PC-9 (cell line): ENCODE data around the gene CBL. TPM values are rescaled to one million over a fixed set of nuclear protein-coding genes. Genes with fewer than 3 reads are reported as not detected.

Experiments used
- BruUV-seq: library from RNA; stranded (reverse); fragments of 400-500 nt; replicated peaks from 2 replicates; lab custom pipeline; 2021; lab: Mats Ljungman, UMichigan
- CTCF ChIA-PET: fragments of 300-600 bp; sonication (Branson Sonifier 250); formaldehyde crosslinking; loops from one replicate; lab custom pipeline; 2022; ENCODE audit warnings: antibody characterized with exemption; lab: Charles Lee
- POLR2A ChIA-PET: fragments of 300-600 bp; sonication (Branson Sonifier 250); formaldehyde crosslinking; loops from one replicate; lab custom pipeline; 2022; ENCODE audit warnings: antibody characterized with exemption; ENCODE audit not compliant: unreplicated experiment; lab: Charles Lee
- DNase-seq, 2 experiments: peaks; one replicate each; pipeline versions ENCODE4 v3.0.0 to v3.0.0-alpha.2; 2015 to 2022; ENCODE audit warnings: mixed read lengths in 1 of 2
- H2AFZ ChIP-seq: fragments of 200-600 bp; sonication (generic); 2 replicates; pipeline ENCODE4 v1.8.1; 2017; ENCODE audit warnings: antibody characterized with exemption
- H3F3A ChIP-seq: fragments of 200-600 bp; sonication (generic); 2 replicates; pipeline ENCODE4 v1.8.1; 2017; ENCODE audit warnings: antibody characterized with exemption, mild to moderate bottlenecking, low read depth; ENCODE audit not compliant: insufficient read depth
- H3K27ac ChIP-seq: fragments of 200-600 bp; sonication (generic); 2 replicates; pipeline ENCODE4 v1.6.1; 2016; ENCODE audit warnings: mixed run types
- H3K27me3 ChIP-seq: fragments of 200-600 bp; sonication (generic); 2 replicates; pipeline ENCODE4 v1.6.1; 2016; ENCODE audit warnings: low read depth, mixed run types; ENCODE audit not compliant: insufficient read depth
- H3K36me3 ChIP-seq: fragments of 200-600 bp; sonication (generic); 2 replicates; pipeline ENCODE4 v1.6.1; 2016; ENCODE audit warnings: low read depth, mixed run types
- H3K4me1 ChIP-seq: fragments of 200-600 bp; sonication (generic); replicated peaks from 2 replicates; pipeline ENCODE4 v1.6.1; 2016; ENCODE audit warnings: mixed run types; ENCODE audit not compliant: insufficient read depth
- H3K4me2 ChIP-seq: fragments of 200-600 bp; sonication (generic); 2 replicates; pipeline ENCODE4 v1.6.1; 2017; ENCODE audit warnings: mixed run types
- H3K4me3 ChIP-seq: fragments of 200-600 bp; sonication (generic); 2 replicates; pipeline ENCODE4 v1.6.1; 2016; ENCODE audit warnings: mixed run types
- H3K79me2 ChIP-seq: fragments of 200-600 bp; sonication (generic); 2 replicates; pipeline ENCODE4 v1.6.1; 2017; ENCODE audit warnings: low read depth, mixed run types
- H3K9me2 ChIP-seq: fragments of 200-600 bp; sonication (generic); 2 replicates; pipeline ENCODE4 v1.8.1; 2017; ENCODE audit warnings: mild to moderate bottlenecking; ENCODE audit not compliant: insufficient read depth
- H3K9me3 ChIP-seq: fragments of 200-600 bp; sonication (generic); 2 replicates; pipeline ENCODE4 v1.8.1; 2016; ENCODE audit warnings: low read depth; ENCODE audit not compliant: insufficient read depth
- H4K20me1 ChIP-seq: fragments of 200-600 bp; sonication (generic); 2 replicates; pipeline ENCODE4 v1.8.1; 2017; ENCODE audit not compliant: insufficient read depth
- EZH2 ChIP-seq: fragments of 200-600 bp; sonication (generic); IDR thresholded peaks from 2 replicates; pipeline ENCODE4 v1.8.0; 2017; ENCODE audit warnings: antibody characterized with exemption, low read depth
- intact Hi-C: fragments of 100-400 bp; cut with micrococcal nuclease; formaldehyde crosslinking; loops from one replicate; pipeline ENCODE4 v1.10.0; 2022; ENCODE audit not compliant: unreplicated experiment
- total RNA-seq: library from RNA; stranded (reverse); gene quantifications from 2 replicates; pipeline ENCODE4 v1.2.3, GENCODE V29; 2021
- TF ChIP-seq, protein P1 (sequence below): fragments of 200-600 bp; sonication (generic); conservative IDR thresholded peaks from 2 replicates; pipeline ENCODE4 v1.6.1; 2017; ENCODE audit warnings: mixed run types, antibody characterized with exemption, mild to moderate bottlenecking, moderate library complexity

Gene CBL
- total RNA-seq, 1 experiment from 2014 or later = 32.9 TPM

GRCh38 chr11:119179342-119179741 lies 26.8 kb upstream of the CBL start:
- no peak for DNase-seq
- POLR2A ChIA-PET = no interaction called here
- Histone ChIP-seq H3K27me3 (no peaks in the 10 kb centered on the region), H4K20me1 (no peaks in the 10 kb centered on the region), H3K27ac (no peak overlapping the region), H3K4me2 (no peak overlapping the region), H3K4me1 (peaks cover 9% of the 10 kb centered on the region), H3K9me3 (no peaks in the 10 kb centered on the region), H3K9me2 (no peaks in the 10 kb centered on the region), H3K4me3 (no peak overlapping the region), H2AFZ (no peak overlapping the region), H3F3A (peaks cover 11% of the 10 kb centered on the region), H3K79me2 (no peaks in the 10 kb centered on the region), H3K36me3 (no peaks in the 10 kb centered on the region)
- BruUV-seq = no TSS peak
- no peak for TF ChIP-seq EZH2
- TF ChIP-seq, protein P1, sequence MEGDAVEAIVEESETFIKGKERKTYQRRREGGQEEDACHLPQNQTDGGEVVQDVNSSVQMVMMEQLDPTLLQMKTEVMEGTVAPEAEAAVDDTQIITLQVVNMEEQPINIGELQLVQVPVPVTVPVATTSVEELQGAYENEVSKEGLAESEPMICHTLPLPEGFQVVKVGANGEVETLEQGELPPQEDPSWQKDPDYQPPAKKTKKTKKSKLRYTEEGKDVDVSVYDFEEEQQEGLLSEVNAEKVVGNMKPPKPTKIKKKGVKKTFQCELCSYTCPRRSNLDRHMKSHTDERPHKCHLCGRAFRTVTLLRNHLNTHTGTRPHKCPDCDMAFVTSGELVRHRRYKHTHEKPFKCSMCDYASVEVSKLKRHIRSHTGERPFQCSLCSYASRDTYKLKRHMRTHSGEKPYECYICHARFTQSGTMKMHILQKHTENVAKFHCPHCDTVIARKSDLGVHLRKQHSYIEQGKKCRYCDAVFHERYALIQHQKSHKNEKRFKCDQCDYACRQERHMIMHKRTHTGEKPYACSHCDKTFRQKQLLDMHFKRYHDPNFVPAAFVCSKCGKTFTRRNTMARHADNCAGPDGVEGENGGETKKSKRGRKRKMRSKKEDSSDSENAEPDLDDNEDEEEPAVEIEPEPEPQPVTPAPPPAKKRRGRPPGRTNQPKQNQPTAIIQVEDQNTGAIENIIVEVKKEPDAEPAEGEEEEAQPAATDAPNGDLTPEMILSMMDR = no peak
- intact Hi-C loops = no loop called here
- CTCF ChIA-PET = no interaction called here

DNA sequence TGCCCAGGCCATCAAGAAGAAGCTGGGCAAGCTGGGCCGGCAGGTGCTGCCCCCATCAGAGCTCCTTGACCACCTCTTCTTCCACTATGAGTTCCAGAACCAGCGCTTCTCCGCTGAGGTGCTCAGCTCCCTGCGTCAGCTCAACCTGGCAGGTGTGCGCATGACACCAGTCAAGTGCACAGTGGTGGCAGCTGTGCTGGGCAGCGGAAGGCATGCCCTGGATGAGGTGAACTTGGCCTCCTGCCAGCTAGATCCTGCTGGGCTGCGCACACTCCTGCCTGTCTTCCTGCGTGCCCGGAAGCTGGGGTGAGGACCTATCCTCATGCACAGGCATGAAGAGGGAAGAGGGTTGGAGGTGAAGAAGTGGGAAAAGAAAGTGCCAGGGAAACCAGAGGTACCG lies 26.2 kb upstream of the CBL start:
- no TSS peak for BruUV-seq
- no peak for DNase-seq
- Histone ChIP-seq H4K20me1 (no peaks in the 10 kb centered on the region), H3K36me3 (no peaks in the 10 kb centered on the region), H3K27ac (no peak overlapping the region), H3K27me3 (no peaks in the 10 kb centered on the region), H3K4me2 (no peak overlapping the region), H3K9me2 (no peaks in the 10 kb centered on the region), H2AFZ (no peak overlapping the region), H3K9me3 (no peaks in the 10 kb centered on the region), H3K4me1 (peaks cover 8% of the 10 kb centered on the region), H3K79me2 (no peaks in the 10 kb centered on the region), H3F3A (peaks cover 11% of the 10 kb centered on the region), H3K4me3 (no peak overlapping the region)
- TF ChIP-seq, protein P1 = no peak
- no peak for TF ChIP-seq EZH2
- CTCF ChIA-PET = no interaction called here
- intact Hi-C loops = no loop called here
- POLR2A ChIA-PET = no interaction called here

- no peak for TF ChIP-seq EZH2
- TF ChIP-seq, protein P1 = no peak
- Histone ChIP-seq H3K4me2 (no peak overlapping the region), H3K4me1 (peaks cover 6% of the 10 kb centered on the region), H3K27me3 (no peaks in the 10 kb centered on the region), H4K20me1 (no peaks in the 10 kb centered on the region), H3K4me3 (no peak overlapping the region), H3K9me2 (no peaks in the 10 kb centered on the region), H3F3A (peaks cover 2% of the 10 kb centered on the region), H3K27ac (no peak overlapping the region), H2AFZ (no peak overlapping the region), H3K36me3 (no peaks in the 10 kb centered on the region), H3K79me2 (no peaks in the 10 kb centered on the region), H3K9me3 (no peaks in the 10 kb centered on the region)
- intact Hi-C loops = no loop called here
- BruUV-seq = no TSS peak
- no peak for DNase-seq
- CTCF ChIA-PET = no interaction called here
- POLR2A ChIA-PET = interaction anchor here (0.7 kb wide), 1 partner anchor 12 kb away, joined by 10 read pairs; no protein-coding TSS in a partner anchor
These were observed 25.1 kb upstream of the CBL start for GRCh38 chr11:119180729-119181676.
